GM21825 (cell line): Measurements from ENCODE around the gene GUCY1A1.
"Not testable (repeated sequence)": the region's sequence is repeated elsewhere in the genome, so short reads cannot be mapped to it uniquely, and the experiment has no call there.

Experiments used
- ATAC-seq: cut with Tn5 transposase; IDR thresholded peaks from one replicate; pipeline ENCODE4 v1.9.1; 2021; ENCODE audit warnings: mild to moderate bottlenecking, moderate library complexity; ENCODE audit not compliant: unreplicated experiment

Gene GUCY1A1

GRCh38 chr4:155666344-155667221 lies at the start of gene GUCY1A1:
GUCY1A1 (plus strand) TSS chr4:155666848; CDS start chr4:155696868, 30,020 bp downstream.
- ATAC-seq = peak; percentile 27

GRCh38 chr4:155617296-155617695 lies 49.4 kb upstream of the GUCY1A1 start:
- no peak for ATAC-seq

- no peak for ATAC-seq
These were observed 48.3 kb upstream of the GUCY1A1 start for GRCh38 chr4:155618183-155618838.

- ATAC-seq = no peak
These were observed 46.0 kb upstream of the GUCY1A1 start for GRCh38 chr4:155620637-155621036.

GRCh38 chr4:155624478-155624877 lies 42.2 kb upstream of the GUCY1A1 start:
- peak; percentile 98 for ATAC-seq

- no peak for ATAC-seq
These were observed 40.1 kb upstream of the GUCY1A1 start for GRCh38 chr4:155626561-155626960.

GRCh38 chr4:155629183-155629825 lies 37.3 kb upstream of the GUCY1A1 start:
- no peak for ATAC-seq

GRCh38 chr4:155629956-155630355 lies 36.7 kb upstream of the GUCY1A1 start:
- ATAC-seq = no peak

- ATAC-seq = no peak
These were observed 34.3 kb upstream of the GUCY1A1 start for GRCh38 chr4:155632310-155632840.

GRCh38 chr4:155638195-155638965 lies 28.3 kb upstream of the GUCY1A1 start:
- ATAC-seq = no peak

- ATAC-seq = peak; percentile 87
These were observed 26.7 kb upstream of the GUCY1A1 start for GRCh38 chr4:155639704-155640523.

- no peak for ATAC-seq
These were observed 25.9 kb upstream of the GUCY1A1 start for GRCh38 chr4:155640751-155641150.

GRCh38 chr4:155643087-155643486 lies 23.6 kb upstream of the GUCY1A1 start:
- no peak for ATAC-seq

GRCh38 chr4:155646001-155646400 lies 20.6 kb upstream of the GUCY1A1 start:
- ATAC-seq = no peak

GRCh38 chr4:155650785-155651184 lies 15.9 kb upstream of the GUCY1A1 start:
- not testable (repeated sequence) for ATAC-seq

- no peak for ATAC-seq
These were observed 13.6 kb upstream of the GUCY1A1 start for GRCh38 chr4:155653052-155653451.

GRCh38 chr4:155656025-155656424 lies 10.6 kb upstream of the GUCY1A1 start:
- ATAC-seq = no peak

- ATAC-seq = no peak
These were observed 9.5 kb upstream of the GUCY1A1 start for GRCh38 chr4:155657169-155657568.

GRCh38 chr4:155657985-155658680 lies 8.5 kb upstream of the GUCY1A1 start:
- ATAC-seq = no peak
